ENCODE data around the gene ADRB1.
A peak's percentile ranks its signal among the peaks of the same experiment; 100 is the strongest.

ADRB1 gene

DNA sequence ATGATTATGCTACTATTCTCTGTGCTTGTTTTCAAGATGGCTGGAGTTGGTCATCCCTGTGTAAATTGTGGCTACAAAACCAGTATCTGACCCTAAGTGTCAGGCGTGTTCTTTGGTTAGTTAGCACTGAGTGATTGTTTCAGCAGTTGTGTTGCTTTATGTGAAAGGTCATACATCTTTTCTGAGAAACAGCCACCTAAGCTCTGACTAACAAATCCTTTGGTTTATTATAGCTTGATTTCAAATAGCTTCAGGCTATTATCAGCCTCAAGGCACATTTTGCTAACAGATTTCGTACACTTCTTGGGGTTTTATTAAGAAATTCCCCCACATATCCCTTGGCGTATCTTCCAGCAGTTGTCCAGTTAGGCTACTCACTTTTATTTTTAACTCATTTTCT, 4.8 kb upstream of the ADRB1 start:
- no peak for DNase-seq (ENCODE audit: extremely low spot score)
- TF ChIP-seq, protein P1, sequence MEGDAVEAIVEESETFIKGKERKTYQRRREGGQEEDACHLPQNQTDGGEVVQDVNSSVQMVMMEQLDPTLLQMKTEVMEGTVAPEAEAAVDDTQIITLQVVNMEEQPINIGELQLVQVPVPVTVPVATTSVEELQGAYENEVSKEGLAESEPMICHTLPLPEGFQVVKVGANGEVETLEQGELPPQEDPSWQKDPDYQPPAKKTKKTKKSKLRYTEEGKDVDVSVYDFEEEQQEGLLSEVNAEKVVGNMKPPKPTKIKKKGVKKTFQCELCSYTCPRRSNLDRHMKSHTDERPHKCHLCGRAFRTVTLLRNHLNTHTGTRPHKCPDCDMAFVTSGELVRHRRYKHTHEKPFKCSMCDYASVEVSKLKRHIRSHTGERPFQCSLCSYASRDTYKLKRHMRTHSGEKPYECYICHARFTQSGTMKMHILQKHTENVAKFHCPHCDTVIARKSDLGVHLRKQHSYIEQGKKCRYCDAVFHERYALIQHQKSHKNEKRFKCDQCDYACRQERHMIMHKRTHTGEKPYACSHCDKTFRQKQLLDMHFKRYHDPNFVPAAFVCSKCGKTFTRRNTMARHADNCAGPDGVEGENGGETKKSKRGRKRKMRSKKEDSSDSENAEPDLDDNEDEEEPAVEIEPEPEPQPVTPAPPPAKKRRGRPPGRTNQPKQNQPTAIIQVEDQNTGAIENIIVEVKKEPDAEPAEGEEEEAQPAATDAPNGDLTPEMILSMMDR (IDR thresholded peaks at IDR 0.05; ENCODE audit: control extremely low read depth, extremely low read depth, low read depth, missing control alignments): no peak
- POLR2A ChIA-PET: no interaction called here
- CTCF ChIA-PET: interaction anchor here (1.5 kb wide), 1 partner anchor 8 kb away, joined by 3 read pairs; no protein-coding TSS in a partner anchor

GRCh38 chr10:114041166-114041565, 2.5 kb upstream of the ADRB1 start:
- POLR2A ChIA-PET: no interaction called here
- TF ChIP-seq, protein P1 (IDR thresholded peaks at IDR 0.05; ENCODE audit: control extremely low read depth, extremely low read depth, low read depth, missing control alignments): no peak
- CTCF ChIA-PET: no interaction called here
- no peak for DNase-seq (ENCODE audit: extremely low spot score)

GRCh38 chr10:114042895-114043531, 653 bp upstream of the ADRB1 start:
- TF ChIP-seq, protein P1 (IDR thresholded peaks at IDR 0.05; ENCODE audit: control extremely low read depth, extremely low read depth, low read depth, missing control alignments): no peak
- CTCF ChIA-PET: interaction anchor here (1.1 to 2.1 kb wide), 5 partner anchors 9 to 244 kb away, joined by 3 to 9 read pairs (median 5); no protein-coding TSS in a partner anchor
- peak; percentile 55 for DNase-seq (ENCODE audit: extremely low spot score)
- POLR2A ChIA-PET: no interaction called here

DNA sequence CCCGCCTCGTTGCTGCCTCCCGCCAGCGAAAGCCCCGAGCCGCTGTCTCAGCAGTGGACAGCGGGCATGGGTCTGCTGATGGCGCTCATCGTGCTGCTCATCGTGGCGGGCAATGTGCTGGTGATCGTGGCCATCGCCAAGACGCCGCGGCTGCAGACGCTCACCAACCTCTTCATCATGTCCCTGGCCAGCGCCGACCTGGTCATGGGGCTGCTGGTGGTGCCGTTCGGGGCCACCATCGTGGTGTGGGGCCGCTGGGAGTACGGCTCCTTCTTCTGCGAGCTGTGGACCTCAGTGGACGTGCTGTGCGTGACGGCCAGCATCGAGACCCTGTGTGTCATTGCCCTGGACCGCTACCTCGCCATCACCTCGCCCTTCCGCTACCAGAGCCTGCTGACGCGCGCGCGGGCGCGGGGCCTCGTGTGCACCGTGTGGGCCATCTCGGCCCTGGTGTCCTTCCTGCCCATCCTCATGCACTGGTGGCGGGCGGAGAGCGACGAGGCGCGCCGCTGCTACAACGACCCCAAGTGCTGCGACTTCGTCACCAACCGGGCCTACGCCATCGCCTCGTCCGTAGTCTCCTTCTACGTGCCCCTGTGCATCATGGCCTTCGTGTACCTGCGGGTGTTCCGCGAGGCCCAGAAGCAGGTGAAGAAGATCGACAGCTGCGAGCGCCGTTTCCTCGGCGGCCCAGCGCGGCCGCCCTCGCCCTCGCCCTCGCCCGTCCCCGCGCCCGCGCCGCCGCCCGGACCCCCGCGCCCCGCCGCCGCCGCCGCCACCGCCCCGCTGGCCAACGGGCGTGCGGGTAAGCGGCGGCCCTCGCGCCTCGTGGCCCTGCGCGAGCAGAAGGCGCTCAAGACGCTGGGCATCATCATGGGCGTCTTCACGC, 825 bp downstream of the ADRB1 start:
- CTCF ChIA-PET: interaction anchor here (2.1 kb wide), 1 partner anchor 246 kb away, joined by 9 read pairs; no protein-coding TSS in a partner anchor
- TF ChIP-seq, protein P1 (IDR thresholded peaks at IDR 0.05; ENCODE audit: control extremely low read depth, extremely low read depth, low read depth, missing control alignments): no peak
- DNase-seq (ENCODE audit: extremely low spot score): no peak
- POLR2A ChIA-PET: no interaction called here

DNA sequence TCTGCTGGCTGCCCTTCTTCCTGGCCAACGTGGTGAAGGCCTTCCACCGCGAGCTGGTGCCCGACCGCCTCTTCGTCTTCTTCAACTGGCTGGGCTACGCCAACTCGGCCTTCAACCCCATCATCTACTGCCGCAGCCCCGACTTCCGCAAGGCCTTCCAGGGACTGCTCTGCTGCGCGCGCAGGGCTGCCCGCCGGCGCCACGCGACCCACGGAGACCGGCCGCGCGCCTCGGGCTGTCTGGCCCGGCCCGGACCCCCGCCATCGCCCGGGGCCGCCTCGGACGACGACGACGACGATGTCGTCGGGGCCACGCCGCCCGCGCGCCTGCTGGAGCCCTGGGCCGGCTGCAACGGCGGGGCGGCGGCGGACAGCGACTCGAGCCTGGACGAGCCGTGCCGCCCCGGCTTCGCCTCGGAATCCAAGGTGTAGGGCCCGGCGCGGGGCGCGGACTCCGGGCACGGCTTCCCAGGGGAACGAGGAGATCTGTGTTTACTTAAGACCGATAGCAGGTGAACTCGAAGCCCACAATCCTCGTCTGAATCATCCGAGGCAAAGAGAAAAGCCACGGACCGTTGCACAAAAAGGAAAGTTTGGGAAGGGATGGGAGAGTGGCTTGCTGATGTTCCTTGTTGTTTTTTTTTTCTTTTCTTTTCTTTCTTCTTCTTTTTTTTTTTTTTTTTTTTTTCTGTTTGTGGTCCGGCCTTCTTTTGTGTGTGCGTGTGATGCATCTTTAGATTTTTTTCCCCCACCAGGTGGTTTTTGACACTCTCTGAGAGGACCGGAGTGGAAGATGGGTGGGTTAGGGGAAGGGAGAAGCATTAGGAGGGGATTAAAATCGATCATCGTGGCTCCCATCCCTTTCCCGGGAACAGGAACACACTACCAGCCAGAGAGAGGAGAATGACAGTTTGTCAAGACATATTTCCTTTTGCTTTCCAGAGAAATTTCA, 1.7 kb downstream of the ADRB1 start:
- TF ChIP-seq, protein P1 (IDR thresholded peaks at IDR 0.05; ENCODE audit: control extremely low read depth, extremely low read depth, low read depth, missing control alignments): no peak
- POLR2A ChIA-PET: no interaction called here
- DNase-seq (ENCODE audit: extremely low spot score): peak; percentile 54
- CTCF ChIA-PET: no interaction called here

GRCh38 chr10:114046087-114046458, 2.4 kb downstream of the ADRB1 start:
- POLR2A ChIA-PET: no interaction called here
- CTCF ChIA-PET: interaction anchor here (1.0 to 1.5 kb wide), 2 partner anchors 8 to 49 kb away, joined by 3 read pairs; no protein-coding TSS in a partner anchor
- TF ChIP-seq, protein P1 (IDR thresholded peaks at IDR 0.05; ENCODE audit: control extremely low read depth, extremely low read depth, low read depth, missing control alignments): no peak
- DNase-seq (ENCODE audit: extremely low spot score): no peak
